Omental fat pad (tissue), 4 donors: Measurements from ENCODE around the gene CNRIP1. TPM values are rescaled to one million over a fixed set of nuclear protein-coding genes. Genes with fewer than 3 reads are reported as not detected.

Experiments
- ATAC-seq: fragments of 150-250 bp; one replicate; pipeline ENCODE4 v1.9.1; 2016; ENCODE audit warnings: mild to moderate bottlenecking, moderate library complexity; ENCODE audit not compliant: low FRiP score
- DNase-seq: peaks from one replicate; pipeline ENCODE4 v3.0.0-alpha.2; 2019; ENCODE audit warnings: low spot score
- total RNA-seq, 4 donors: library from RNA; depleted of rRNA; stranded (reverse); fragments of >200 nt; gene quantifications; one replicate each; pipeline ENCODE4 v1.1.0, GENCODE V29; 2016
- TF ChIP-seq, protein P1 (sequence below), 3 donors: fragments of 450-650 bp; IDR thresholded peaks; one replicate each; pipeline ENCODE4 v1.5.1; 2016 to 2017; ENCODE audit warnings: antibody characterized with exemption in 3 of 3, mild to moderate bottlenecking in 3 of 3, moderate library complexity in 2 of 3

CNRIP1 gene
- total RNA-seq, 4 donors from 2014 or later, result 40.8 to 67.9 (median 49.4) TPM

DNA sequence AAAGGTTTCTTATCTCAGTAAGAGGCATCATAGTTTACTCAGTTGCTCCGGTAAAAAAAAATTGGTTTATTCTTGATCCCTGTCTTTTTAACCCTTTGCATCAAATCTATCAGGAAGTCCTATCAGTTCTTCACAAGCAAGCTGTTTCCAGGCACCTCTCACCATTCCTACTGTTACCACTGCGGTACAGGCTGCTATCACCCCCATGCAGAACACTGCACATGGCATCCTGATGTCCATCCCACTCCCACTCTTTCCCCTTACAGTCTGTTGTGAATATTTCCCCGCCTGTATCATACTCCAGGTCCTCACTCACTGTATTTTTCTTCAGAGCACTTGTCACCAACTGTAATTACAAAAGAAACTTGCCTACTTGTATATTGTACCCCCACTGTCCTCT, 5.3 kb upstream of the CNRIP1 start:
- ATAC-seq (no peak), DNase-seq (no peak)
- TF ChIP-seq, protein P1, sequence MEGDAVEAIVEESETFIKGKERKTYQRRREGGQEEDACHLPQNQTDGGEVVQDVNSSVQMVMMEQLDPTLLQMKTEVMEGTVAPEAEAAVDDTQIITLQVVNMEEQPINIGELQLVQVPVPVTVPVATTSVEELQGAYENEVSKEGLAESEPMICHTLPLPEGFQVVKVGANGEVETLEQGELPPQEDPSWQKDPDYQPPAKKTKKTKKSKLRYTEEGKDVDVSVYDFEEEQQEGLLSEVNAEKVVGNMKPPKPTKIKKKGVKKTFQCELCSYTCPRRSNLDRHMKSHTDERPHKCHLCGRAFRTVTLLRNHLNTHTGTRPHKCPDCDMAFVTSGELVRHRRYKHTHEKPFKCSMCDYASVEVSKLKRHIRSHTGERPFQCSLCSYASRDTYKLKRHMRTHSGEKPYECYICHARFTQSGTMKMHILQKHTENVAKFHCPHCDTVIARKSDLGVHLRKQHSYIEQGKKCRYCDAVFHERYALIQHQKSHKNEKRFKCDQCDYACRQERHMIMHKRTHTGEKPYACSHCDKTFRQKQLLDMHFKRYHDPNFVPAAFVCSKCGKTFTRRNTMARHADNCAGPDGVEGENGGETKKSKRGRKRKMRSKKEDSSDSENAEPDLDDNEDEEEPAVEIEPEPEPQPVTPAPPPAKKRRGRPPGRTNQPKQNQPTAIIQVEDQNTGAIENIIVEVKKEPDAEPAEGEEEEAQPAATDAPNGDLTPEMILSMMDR (IDR thresholded peaks at IDR 0.05), result no peak

DNA sequence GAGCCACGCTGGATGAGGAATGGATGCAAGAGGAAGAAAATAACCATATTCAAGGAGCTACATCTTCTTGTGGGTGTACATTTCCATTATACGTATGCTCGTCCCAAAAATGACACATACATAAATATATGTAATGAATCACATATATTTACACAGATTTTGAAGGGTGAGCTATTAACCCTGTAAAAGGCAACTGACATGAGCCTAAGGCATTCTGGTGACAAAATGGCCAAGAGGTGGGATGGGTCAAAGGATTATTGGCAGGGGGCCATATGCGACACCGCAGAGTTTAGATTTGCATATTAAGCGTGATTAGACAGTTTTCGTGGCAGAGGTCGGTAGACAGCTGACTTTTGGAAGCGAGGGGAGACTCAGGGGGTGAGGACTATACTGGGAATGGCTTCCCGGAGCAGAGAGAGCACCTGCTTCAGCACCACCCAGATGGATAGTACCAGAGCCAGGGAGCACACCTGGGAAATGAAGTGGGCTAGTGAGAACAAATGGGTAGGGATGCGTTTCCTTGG, 431 bp upstream of the CNRIP1 start:
- DNase-seq (no peak), ATAC-seq (peak; percentile 16)
- TF ChIP-seq, protein P1 (IDR thresholded peaks at IDR 0.05), result no peak

DNA sequence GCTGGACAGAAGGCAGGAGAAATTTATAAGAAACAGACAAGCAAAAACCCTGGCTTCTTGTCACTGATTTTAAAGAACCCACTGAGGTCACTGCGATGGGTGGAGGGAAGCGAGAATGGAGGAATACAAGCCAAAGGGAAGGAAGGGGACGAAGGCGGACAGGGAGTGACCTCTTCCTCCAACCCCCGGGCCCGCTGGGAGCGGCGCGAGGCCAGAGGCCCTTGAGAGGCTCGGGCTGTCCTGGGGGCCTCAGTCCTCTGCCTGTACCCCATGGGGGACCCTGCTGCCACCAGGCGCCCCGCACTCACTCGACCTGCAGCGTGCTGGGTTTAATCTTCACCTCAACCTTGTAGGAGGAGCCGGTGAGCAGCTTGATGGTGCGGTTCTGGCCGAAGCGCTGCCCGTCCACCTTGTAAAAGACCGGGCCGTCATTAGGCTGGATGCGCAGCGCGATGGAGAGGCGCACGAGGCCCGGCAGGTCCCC, 793 bp downstream of the CNRIP1 start:
- DNase-seq, result no peak
- ATAC-seq, result peak; percentile 33
- TF ChIP-seq, protein P1 (IDR thresholded peaks at IDR 0.05), result no peak

DNA sequence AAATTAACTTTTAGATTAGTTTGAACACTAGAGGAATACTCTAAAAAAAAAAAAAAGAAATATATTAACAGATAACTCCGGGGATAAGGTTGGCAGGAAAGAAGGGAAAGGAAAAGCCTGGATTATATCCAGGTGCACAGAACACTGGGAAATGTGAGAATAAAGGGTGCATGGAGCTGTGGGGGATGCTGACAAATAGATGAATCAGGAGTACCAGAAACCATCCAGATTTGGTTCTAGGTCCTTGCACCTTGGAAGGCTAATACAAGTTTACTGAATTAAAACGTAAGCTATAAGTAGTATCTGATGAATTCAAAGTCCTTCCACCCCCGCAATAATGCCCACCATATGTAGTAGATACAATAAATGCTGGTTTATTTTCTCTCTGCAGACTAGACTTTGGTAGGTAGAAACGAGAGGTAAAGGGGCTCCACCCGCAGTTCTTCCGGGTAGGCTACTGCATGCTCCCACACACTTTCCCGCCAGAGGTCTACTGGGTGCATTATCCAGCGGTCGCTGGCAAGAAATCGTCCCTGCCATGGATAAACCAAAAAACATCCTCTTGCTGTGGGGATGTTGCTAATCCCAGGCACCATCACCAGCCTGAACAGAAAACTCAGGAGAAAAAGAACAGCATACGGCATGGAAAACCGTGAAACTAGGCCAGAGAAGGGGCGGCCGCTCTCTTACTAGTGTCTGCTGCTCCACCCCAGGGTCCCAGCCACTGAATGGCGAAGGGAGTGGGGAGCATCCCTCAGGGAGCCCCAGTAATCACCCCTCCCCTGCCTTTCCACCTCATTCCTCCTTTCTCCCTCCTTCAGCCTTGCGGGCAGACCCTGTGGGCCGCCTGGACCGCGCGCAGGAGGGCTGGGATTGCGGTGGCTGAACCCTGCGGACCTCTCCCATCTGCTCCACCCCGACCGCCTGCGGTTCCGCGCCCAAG, 1.5 kb downstream of the CNRIP1 start:
- TF ChIP-seq, protein P1 (IDR thresholded peaks at IDR 0.05), result no peak
- ATAC-seq, result peak; percentile 43
- DNase-seq, result no peak

DNA sequence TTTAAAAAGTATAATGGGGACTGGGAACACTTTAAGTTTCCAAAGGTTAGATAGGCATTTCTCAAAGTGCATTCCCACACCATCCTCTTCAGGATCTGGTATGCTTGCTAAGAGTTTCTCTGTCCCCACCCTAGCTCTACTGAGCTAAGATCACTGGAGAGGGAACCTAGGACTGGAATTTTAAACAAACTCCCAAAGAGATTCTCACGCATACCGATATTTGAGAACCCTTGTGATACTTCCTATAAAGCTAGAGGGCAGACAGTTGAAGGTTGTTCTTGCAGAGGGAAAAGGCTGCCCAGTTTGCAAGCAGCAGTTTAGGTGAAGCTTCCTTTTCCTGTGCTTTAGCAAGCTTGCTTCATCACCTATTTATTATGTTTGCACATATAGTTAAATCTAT, 3.6 kb downstream of the CNRIP1 start:
- no peak for ATAC-seq
- TF ChIP-seq, protein P1 (IDR thresholded peaks at IDR 0.05), result no peak
- DNase-seq, result no peak

DNA sequence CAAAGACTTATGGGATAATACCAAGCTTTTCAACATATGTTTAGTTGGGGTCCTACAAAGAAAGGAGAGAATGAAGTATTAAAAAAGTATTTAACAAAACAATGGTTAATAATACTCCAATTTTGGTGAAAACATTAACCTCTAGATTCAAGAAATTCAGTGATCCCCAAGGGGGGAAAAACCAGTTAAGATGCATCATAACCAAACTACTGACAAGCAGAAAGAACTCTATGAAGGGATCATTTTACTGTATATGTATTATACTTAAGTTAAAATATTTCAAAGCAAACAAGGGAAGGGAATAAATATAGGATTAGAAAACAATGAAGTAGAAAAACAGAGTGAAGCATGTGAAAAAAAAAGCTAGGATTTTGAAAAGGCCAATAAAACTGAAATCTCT, 8.7 kb downstream of the CNRIP1 start:
- no peak for ATAC-seq
- TF ChIP-seq, protein P1 (IDR thresholded peaks at IDR 0.05), result no peak
- no peak for DNase-seq
